GM06990 (cell line): ENCODE measurements around the gene OR51B4.
"Not testable (repeated sequence)": the region's sequence is repeated elsewhere in the genome, so short reads cannot be mapped to it uniquely, and the experiment has no call there.

Experiments
- DNase-seq: peaks from one replicate; pipeline ENCODE4 v3.0.0-alpha.2; 2011; ENCODE audit not compliant: insufficient read length; ENCODE audit errors: extremely low read depth
- H3K27me3 ChIP-seq: replicated peaks from 2 replicates; pipeline ENCODE4 v1.6.0; 2011; ENCODE audit warnings: low read length; ENCODE audit not compliant: control insufficient read depth, insufficient read depth
- H3K36me3 ChIP-seq: 2 replicates; pipeline ENCODE4 v1.5.1; 2011; ENCODE audit warnings: low read length; ENCODE audit not compliant: control insufficient read depth, insufficient read depth
- H3K4me3 ChIP-seq: replicated peaks from 2 replicates; pipeline ENCODE4 v1.5.1; 2011; ENCODE audit warnings: low read depth, mild to moderate bottlenecking, control low read depth, low read length
- TF ChIP-seq, protein P1 (sequence below): IDR thresholded peaks from 2 replicates; pipeline ENCODE4 v1.5.1; 2011; ENCODE audit warnings: low read length, control low read depth, mild to moderate bottlenecking, inconsistent platforms; ENCODE audit not compliant: insufficient read depth, poor library complexity, severe bottlenecking

Gene OR51B4

DNA sequence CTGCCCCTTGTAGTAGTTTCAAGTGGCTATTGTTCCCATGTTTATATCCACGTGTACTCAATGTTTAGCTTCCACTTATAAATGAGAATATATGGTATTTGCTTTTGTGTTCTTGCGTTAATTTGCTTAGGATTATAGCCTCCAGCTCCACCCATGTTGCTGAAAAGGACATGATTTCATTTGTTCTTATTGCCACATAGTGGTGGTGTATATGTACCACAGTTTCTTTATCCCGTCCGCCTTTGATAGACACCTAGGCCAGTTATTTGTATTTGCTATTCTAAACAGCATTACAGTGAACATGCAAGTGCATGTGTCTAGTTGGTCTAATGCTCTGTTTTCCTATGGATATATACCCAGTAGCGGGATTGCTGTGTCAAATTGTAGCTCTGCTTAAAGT, 15.5 kb upstream of the OR51B4 start:
- TF ChIP-seq, protein P1, sequence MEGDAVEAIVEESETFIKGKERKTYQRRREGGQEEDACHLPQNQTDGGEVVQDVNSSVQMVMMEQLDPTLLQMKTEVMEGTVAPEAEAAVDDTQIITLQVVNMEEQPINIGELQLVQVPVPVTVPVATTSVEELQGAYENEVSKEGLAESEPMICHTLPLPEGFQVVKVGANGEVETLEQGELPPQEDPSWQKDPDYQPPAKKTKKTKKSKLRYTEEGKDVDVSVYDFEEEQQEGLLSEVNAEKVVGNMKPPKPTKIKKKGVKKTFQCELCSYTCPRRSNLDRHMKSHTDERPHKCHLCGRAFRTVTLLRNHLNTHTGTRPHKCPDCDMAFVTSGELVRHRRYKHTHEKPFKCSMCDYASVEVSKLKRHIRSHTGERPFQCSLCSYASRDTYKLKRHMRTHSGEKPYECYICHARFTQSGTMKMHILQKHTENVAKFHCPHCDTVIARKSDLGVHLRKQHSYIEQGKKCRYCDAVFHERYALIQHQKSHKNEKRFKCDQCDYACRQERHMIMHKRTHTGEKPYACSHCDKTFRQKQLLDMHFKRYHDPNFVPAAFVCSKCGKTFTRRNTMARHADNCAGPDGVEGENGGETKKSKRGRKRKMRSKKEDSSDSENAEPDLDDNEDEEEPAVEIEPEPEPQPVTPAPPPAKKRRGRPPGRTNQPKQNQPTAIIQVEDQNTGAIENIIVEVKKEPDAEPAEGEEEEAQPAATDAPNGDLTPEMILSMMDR, result no peak
- Histone ChIP-seq H3K36me3 (no peaks in the 10 kb centered on the region), H3K4me3 (no peak overlapping the region), H3K27me3 (no peaks in the 10 kb centered on the region)
- DNase-seq, result no peak

DNA sequence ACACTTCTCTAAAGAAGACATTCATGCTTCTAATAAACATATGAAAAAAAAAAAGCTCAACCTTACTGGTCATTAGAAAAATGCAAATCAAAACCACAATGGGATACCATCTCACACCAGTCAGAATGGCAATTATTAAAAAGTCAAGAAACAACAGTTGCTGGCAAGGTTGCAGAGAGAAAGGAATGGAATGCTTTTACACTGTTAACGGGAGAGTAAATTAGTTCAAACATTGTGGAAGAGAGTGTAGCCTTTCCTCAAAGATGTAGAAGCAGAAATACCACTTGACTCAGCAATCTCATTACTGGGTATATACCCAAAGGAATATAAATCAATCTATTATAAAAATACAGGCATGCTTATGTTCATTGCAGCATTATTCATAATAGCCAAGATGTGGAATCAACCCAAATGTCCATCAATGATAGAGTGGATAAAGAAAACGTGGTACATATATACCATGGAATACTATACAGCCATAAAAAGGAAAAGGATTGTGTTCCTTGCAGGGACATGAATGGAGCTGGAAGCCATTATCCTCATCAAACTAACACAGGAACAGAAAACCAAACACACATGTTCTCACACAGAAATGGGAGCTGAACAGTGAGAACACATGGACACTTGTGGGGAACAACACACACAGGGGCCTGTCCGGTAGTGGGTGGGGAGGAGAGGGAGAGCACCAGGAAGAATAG, 11.7 kb upstream of the OR51B4 start:
- H3K4me3 ChIP-seq, H3K36me3 ChIP-seq, DNase-seq, H3K27me3 ChIP-seq: not testable (repeated sequence)

DNA sequence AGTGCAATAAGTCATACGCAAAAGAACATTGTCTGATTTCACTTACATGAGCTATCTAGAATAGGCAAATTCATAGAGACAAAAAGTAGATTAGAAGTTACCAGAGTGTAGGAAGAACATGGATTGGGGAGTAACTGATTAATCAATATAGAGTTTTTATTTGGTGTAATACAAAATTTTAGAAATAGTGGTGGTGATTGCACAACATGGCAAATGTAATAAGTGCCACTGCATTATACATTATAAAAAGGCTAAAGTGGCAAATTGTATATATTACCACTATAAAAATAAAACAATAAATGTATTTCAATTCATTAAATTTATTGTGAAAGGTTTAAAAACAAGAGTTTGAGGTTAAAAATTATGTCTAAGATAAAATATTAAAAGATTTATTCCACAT, 8.7 kb upstream of the OR51B4 start:
- H3K36me3 ChIP-seq, result no peaks in the 10 kb centered on the region
- no peak overlapping the region for H3K4me3 ChIP-seq
- no peaks in the 10 kb centered on the region for H3K27me3 ChIP-seq
- DNase-seq, result no peak
- TF ChIP-seq, protein P1, result no peak

DNA sequence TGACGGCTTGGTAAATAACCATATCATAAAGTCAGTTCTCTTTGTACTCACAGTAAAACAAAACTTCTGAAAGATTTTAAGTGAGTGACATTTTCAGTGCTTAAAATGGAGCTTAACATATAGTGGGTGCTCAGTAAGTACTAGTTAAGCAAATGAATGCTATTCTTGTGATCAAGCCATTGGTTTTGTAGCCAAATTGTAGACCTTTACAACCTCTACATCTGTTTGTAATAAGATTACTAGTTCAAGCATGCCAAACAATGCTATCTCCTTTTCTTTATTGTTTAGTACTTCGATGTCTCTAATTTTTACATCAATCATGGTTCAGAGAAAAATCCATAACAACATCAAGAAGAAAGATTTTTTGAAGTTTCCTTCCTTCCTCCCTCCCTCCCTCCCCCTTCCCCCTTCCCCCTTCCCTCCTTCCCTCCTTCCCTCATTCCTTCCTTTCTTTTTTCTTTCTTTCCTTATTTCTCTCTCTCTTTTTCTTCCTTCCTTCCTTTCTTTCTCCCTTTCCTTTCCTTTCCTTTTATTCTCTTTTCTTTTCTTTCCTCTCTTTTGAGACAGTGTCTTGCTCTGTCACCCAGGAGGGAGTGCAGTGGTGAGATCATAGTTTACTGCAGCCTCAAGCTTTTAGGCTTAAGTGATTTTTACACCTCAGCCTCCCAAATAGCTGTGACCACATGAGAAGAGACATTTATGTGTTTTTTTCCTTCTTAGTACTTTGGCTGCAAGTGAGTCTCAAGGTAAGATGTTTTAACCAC, 5.7 kb upstream of the OR51B4 start:
- no peak for DNase-seq
- H3K27me3 ChIP-seq, result no peaks in the 10 kb centered on the region
- no peaks in the 10 kb centered on the region for H3K36me3 ChIP-seq
- H3K4me3 ChIP-seq, result no peak overlapping the region
- TF ChIP-seq, protein P1, result no peak

DNA sequence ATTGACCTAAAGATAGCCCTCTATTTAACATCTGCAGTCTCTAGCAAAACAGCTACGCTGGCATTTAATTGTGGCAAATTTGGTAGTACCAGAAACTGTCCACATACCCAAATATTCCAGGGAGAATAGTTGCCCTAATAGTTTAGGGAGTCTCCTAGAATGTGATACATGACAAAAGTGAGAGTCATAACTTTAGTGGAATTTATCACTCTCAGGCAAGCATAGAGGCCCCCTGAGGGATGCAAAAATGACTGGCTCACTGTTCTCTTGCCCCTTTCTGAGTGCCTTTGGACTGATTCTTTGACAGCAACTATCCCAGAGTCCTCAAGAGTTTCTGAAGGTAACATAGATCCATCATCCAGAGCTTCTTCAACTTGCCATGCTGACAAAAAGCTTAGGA, 2.3 kb upstream of the OR51B4 start:
- DNase-seq, result no peak
- H3K36me3 ChIP-seq, result no peaks in the 10 kb centered on the region
- TF ChIP-seq, protein P1, result no peak
- H3K27me3 ChIP-seq, result no peaks in the 10 kb centered on the region
- no peak overlapping the region for H3K4me3 ChIP-seq

DNA sequence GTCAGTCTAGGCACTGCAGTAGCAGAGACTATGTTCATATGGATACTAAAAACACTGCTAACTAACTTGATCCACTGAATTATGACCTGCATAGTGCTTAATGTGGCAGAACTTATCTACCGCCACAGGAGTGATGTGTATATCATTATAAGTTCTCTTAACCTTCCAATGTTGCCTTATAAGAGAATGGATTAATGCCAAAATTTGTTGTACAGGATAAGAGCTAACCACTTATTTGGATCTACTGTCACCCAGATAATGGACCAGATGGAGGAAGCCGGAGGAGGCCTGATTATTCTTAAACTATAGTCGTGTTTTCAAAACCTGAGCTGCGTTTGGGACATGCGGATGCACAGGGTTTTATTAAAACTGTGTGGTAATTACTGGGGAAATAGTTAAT, 1.9 kb upstream of the OR51B4 start:
- H3K27me3 ChIP-seq, result no peaks in the 10 kb centered on the region
- DNase-seq, result no peak
- no peak overlapping the region for H3K4me3 ChIP-seq
- no peaks in the 10 kb centered on the region for H3K36me3 ChIP-seq
- TF ChIP-seq, protein P1, result no peak
